Breast epithelium (tissue), 4 donors: ENCODE measurements around the gene PROSER3. TPM values are rescaled to one million over a fixed set of nuclear protein-coding genes. Genes with fewer than 3 reads are reported as not detected.
"Not testable (repeated sequence)": the region's sequence is repeated elsewhere in the genome, so short reads cannot be mapped to it uniquely, and the experiment has no call there.

ENCODE experiments used
- DNase-seq, 2 donors: peaks; one replicate each; pipeline ENCODE4 v3.0.0-alpha.2; 2019; ENCODE audit warnings: low spot score in 2 of 2
- H3K27ac ChIP-seq, 2 donors: fragments of 200-600 bp; sonication (generic) in 1 of 2; one replicate each; pipeline ENCODE4 v1.5.1; 2016 to 2019; ENCODE audit warnings: mild to moderate bottlenecking in 1 of 2
- H3K27me3 ChIP-seq, 2 donors: fragments of 200-600 bp; sonication (generic) in 1 of 2; one replicate each; pipeline versions ENCODE4 v1.5.1 to v1.6.0; 2017 to 2019; ENCODE audit warnings: control low read depth in 1 of 2, mild to moderate bottlenecking in 1 of 2
- H3K36me3 ChIP-seq: fragments of 200-600 bp; one replicate; pipeline ENCODE4 v1.5.1; 2019
- H3K4me1 ChIP-seq, 2 donors: fragments of 200-600 bp; sonication (generic); one replicate each; pipeline ENCODE4 v1.5.1; 2016 to 2019; ENCODE audit warnings: control low read depth in 1 of 2
- H3K4me3 ChIP-seq, 3 donors: fragments of 200-600 bp; sonication (generic); 1 replicate in 2 of 3; 2 replicates in 1 of 3; pipeline ENCODE4 v1.5.1; 2016 to 2019; ENCODE audit warnings: mild to moderate bottlenecking in 3 of 3, moderate library complexity in 2 of 3
- H3K9me3 ChIP-seq, 2 donors: fragments of 200-600 bp; sonication (generic) in 1 of 2; one replicate each; pipeline ENCODE4 v1.5.1; 2016 to 2019; ENCODE audit warnings: control low read depth in 1 of 2
- POLR2A ChIP-seq: fragments of 450-650 bp; IDR thresholded peaks from one replicate; pipeline ENCODE4 v1.6.1; 2016; ENCODE audit warnings: antibody characterized with exemption, mild to moderate bottlenecking, moderate library complexity
- POLR2AphosphoS5 ChIP-seq, 3 donors: sonication (generic); formaldehyde crosslinking; IDR thresholded peaks; one replicate each; pipeline ENCODE4 v1.6.1; 2017; ENCODE audit warnings: antibody characterized with exemption in 3 of 3
- intact Hi-C: fragments of 100-400 bp; cut with DNase I; formaldehyde crosslinking; loops from one replicate; pipeline ENCODE4 v1.15.1; 2023; ENCODE audit warnings: low total_unique reads
- total RNA-seq, 3 donors: library from RNA; depleted of rRNA; stranded (reverse); fragments of >200 nt; gene quantifications; one replicate each; pipeline ENCODE4 v1.1.0, GENCODE V29; 2016
- TF ChIP-seq, protein P1 (sequence below), 3 donors: fragments of 450-650 bp; IDR thresholded peaks; one replicate each; pipeline ENCODE4 v1.5.1; 2016 to 2017; ENCODE audit warnings: antibody characterized with exemption in 3 of 3, mild to moderate bottlenecking in 3 of 3, moderate library complexity in 3 of 3

The PROSER3 gene
- total RNA-seq, 3 donors from 2014 or later, result 5.7 to 6.4 (median 6.2) TPM

DNA sequence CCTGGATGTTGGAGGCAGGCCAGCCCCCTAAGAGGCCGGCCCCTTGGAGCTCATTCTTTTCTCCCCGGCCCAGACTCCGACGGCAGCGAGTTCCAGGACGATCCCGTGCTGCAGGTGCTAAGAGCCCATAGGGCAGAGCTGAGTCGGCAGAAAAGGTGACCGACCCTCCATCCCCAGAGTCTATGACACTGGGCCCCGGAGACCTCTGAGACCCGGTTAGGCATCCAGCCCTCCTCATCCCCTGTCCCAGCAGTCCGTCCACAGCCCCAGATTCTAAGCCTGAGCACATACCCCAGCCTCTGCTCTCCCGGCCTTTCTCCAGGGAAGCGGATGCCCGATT lies 10.1 kb downstream of the PROSER3 start:
- H3K4me3 ChIP-seq, result no peak overlapping the region
- H3K4me1 ChIP-seq, result no peaks in the 10 kb centered on the region
- no peaks in the 10 kb centered on the region for H3K27me3 ChIP-seq
- H3K36me3 ChIP-seq, result no peaks in the 10 kb centered on the region
- TF ChIP-seq, protein P1, sequence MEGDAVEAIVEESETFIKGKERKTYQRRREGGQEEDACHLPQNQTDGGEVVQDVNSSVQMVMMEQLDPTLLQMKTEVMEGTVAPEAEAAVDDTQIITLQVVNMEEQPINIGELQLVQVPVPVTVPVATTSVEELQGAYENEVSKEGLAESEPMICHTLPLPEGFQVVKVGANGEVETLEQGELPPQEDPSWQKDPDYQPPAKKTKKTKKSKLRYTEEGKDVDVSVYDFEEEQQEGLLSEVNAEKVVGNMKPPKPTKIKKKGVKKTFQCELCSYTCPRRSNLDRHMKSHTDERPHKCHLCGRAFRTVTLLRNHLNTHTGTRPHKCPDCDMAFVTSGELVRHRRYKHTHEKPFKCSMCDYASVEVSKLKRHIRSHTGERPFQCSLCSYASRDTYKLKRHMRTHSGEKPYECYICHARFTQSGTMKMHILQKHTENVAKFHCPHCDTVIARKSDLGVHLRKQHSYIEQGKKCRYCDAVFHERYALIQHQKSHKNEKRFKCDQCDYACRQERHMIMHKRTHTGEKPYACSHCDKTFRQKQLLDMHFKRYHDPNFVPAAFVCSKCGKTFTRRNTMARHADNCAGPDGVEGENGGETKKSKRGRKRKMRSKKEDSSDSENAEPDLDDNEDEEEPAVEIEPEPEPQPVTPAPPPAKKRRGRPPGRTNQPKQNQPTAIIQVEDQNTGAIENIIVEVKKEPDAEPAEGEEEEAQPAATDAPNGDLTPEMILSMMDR (IDR thresholded peaks at IDR 0.05), result no peak
- TF ChIP-seq POLR2A, result no peak
- TF ChIP-seq POLR2AphosphoS5 (IDR thresholded peaks at IDR 0.05), result no peak
- H3K9me3 ChIP-seq, result no peaks in the 10 kb centered on the region
- intact Hi-C loops, result no loop called here
- no peak for DNase-seq
- H3K27ac ChIP-seq, result no peak overlapping the region

DNA sequence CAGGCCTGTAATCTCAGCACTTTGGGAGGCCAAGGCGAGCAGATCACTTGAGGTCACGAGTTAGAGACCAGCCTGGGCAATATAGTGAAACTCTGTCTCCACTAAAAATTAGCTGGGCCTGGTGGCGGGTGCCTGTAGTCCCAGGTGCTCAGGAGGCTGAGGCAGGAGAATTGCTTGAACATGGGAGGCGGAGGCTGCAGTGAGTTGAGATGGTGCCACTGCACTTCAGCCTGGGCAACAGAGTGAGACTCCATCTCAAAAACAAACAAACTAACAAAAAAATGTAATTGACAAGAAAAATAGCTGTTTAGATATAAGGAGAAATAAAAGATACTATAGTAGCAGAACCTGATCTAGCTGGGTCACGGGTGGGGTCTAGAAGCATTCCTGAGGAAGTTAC lies 14.4 kb downstream of the PROSER3 start:
- H3K27ac ChIP-seq, DNase-seq, H3K27me3 ChIP-seq, intact Hi-C loops, H3K4me1 ChIP-seq, H3K4me3 ChIP-seq, H3K36me3 ChIP-seq, H3K9me3 ChIP-seq: not testable (repeated sequence)

- Histone ChIP-seq H3K4me1 (peaks cover 0 to 4% of the 10 kb centered on the region in 2 donors), H3K4me3 (no peak overlapping the region), H3K9me3 (no peaks in the 10 kb centered on the region), H3K36me3 (no peaks in the 10 kb centered on the region), H3K27ac (no peak overlapping the region), H3K27me3 (no peaks in the 10 kb centered on the region)
- intact Hi-C loops, result no loop called here
- no peak for DNase-seq
- TF ChIP-seq POLR2AphosphoS5 (IDR thresholded peaks at IDR 0.05) (no peak), POLR2A (no peak)
- TF ChIP-seq, protein P1 (IDR thresholded peaks at IDR 0.05), result no peak
These were observed 15.2 kb downstream of the PROSER3 start for GRCh38 chr19:35773020-35773806.

- no peak overlapping the region for H3K27ac ChIP-seq
- no peaks in the 10 kb centered on the region for H3K36me3 ChIP-seq
- H3K9me3 ChIP-seq, result no peaks in the 10 kb centered on the region
- H3K4me1 ChIP-seq, result peaks cover 0 to 4% of the 10 kb centered on the region in 2 donors
- no peaks in the 10 kb centered on the region for H3K27me3 ChIP-seq
- no peak for DNase-seq
- intact Hi-C loops, result no loop called here
- H3K4me3 ChIP-seq, result peak overlapping the region; percentile 72 to 82 (median 79)
- TF ChIP-seq POLR2A, result no peak
- TF ChIP-seq POLR2AphosphoS5 (IDR thresholded peaks at IDR 0.05), result no peak
- TF ChIP-seq, protein P1 (IDR thresholded peaks at IDR 0.05), result no peak
These were observed 16.5 kb downstream of the PROSER3 start for GRCh38 chr19:35774274-35775045.

DNA sequence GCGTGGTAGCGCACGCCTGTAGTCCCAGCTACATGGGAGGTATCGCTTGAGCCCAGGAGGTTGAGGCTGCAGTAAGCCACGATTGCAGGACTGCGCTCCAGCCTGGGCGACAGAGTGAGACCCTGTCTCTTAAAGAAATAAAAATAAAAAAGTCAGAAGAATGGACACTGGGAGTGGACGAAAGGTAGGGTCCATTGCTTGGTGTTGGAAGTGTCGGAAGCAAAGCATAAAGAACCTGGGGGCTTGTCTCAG lies 17.0 kb downstream of the PROSER3 start:
- intact Hi-C loops, result no loop called here
- no peaks in the 10 kb centered on the region for H3K27me3 ChIP-seq

More for the DNA sequence above, 17.0 kb downstream of the PROSER3 start:
- H3K27ac ChIP-seq, result no peak overlapping the region
- peaks cover 0 to 4% of the 10 kb centered on the region in 2 donors for H3K4me1 ChIP-seq
- peak overlapping the region; percentile 72 to 82 (median 79) for H3K4me3 ChIP-seq
- no peaks in the 10 kb centered on the region for H3K9me3 ChIP-seq
- no peak for DNase-seq
- no peaks in the 10 kb centered on the region for H3K36me3 ChIP-seq
- TF ChIP-seq, protein P1 (IDR thresholded peaks at IDR 0.05), result no peak
- TF ChIP-seq POLR2A (no peak), POLR2AphosphoS5 (IDR thresholded peaks at IDR 0.05) (no peak)
